ENCODE data around the gene GCLM. TPM values are rescaled to one million over a fixed set of nuclear protein-coding genes. Genes with fewer than 3 reads are reported as not detected.
"Not testable (repeated sequence)": the region's sequence is repeated elsewhere in the genome, so short reads cannot be mapped to it uniquely, and the experiment has no call there.

The GCLM gene
- total and polyA plus RNA-seq, 5 experiments from 2014 or later, result 11.3 to 19.3 (median 18.2) TPM

DNA sequence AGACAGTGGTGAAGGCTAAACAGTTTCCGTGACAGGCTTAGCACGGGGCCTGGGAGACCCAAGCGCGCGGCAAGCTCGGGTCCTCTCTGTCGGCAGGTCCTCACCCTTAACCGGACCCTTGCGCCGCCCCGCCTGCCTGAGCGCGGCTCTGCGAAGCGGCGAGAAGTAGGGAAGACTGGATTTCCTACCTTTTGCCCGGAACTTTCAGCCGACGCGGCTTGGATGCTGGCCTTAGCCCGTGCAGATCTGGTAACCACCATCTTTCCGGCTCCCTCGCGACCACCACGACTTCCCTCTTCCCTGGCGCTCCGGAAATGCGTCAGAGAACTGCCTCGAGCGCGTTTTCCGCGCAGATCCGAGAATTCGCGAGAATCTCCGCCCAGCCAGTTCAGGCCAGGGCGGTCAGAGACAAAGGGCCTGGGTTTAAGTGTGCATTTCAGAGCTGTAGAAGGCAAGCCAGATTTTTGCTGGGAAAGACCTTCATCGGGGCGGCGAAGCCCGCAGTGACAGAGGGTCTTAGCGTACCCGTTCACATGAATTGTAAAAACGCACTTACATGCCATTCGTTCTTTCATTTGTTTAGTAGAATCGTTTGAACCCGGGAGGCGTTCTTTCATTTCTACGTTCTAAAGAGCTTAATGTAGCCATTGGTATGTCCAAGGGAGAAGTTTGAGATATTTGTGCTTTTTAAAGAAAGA is 30.2 kb downstream of the GCLM start, which contains the start of gene DNTTIP2:
DNTTIP2 (minus strand) TSS at position 318 of the 698 bp plus-strand sequence; CDS start at position 260, 58 bp downstream.
- Mint-ChIP-seq H3K27me3 (no peaks in the 10 kb centered on the region), H3K9me3 (no peaks in the 10 kb centered on the region), H3K4me3 (peak within 1 kb of the TSS; percentile 90 to 99 (median 99)), H3K36me3 (peaks cover 5 to 35% (median 12%) of the 10 kb centered on the region in 3 donors), H3K4me1 (peaks cover 25 to 50% (median 45%) of the 10 kb centered on the region in 4 donors), H3K27ac (peak within 1 kb of the TSS; percentile 97 to 100 (median 99))
- ATAC-seq (peak; percentile 91 to 92), DNase-seq (peak; percentile 72 to 94 (median 88))
- POLR2A ChIA-PET, result interaction anchor here (0.6 to 3.3 kb wide), 11 partner anchors 8 to 1355 kb away, joined by 3 to 48 read pairs (median 5); partner anchors contain the start of genes ALG14, GCLM, MTF2 and RWDD3

DNA sequence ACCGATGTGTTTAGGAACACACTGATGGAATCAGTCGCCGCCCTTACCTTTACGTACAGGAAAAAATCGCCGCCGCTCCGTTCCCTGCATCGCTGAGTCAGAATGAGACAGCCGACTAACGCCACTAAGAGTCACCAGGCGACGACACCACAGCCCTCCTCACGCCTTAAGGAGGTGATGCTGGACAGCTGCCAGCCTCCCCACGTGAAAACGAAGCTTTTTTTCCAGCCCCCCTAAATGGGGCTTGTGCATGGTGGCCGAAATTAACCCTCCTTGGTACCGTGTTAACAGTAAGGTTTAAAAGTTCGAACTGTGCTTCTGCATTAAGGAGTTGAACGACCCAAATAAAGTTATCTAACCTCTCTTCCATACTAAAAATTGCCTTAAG is 30.7 kb downstream of the GCLM start:
- POLR2A ChIA-PET, result interaction anchor here (1.2 to 3.3 kb wide), 9 partner anchors 14 to 1355 kb away, joined by 3 to 48 read pairs (median 5); partner anchors contain the start of genes ALG14, GCLM, MTF2 and RWDD3
- DNase-seq (peak in 8 of 10 donors; percentile 21 to 69 (median 40)), ATAC-seq (peak; percentile 36 to 39)
- Mint-ChIP-seq H3K4me3 (peak overlapping the region; percentile 90 to 99 (median 99)), H3K4me1 (peaks cover 26 to 53% (median 48%) of the 10 kb centered on the region in 4 donors), H3K27me3 (no peaks in the 10 kb centered on the region), H3K27ac (peak overlapping the region; percentile 97 to 100 (median 99)), H3K36me3 (peaks cover 5 to 40% (median 12%) of the 10 kb centered on the region in 3 donors), H3K9me3 (no peaks in the 10 kb centered on the region)

DNA sequence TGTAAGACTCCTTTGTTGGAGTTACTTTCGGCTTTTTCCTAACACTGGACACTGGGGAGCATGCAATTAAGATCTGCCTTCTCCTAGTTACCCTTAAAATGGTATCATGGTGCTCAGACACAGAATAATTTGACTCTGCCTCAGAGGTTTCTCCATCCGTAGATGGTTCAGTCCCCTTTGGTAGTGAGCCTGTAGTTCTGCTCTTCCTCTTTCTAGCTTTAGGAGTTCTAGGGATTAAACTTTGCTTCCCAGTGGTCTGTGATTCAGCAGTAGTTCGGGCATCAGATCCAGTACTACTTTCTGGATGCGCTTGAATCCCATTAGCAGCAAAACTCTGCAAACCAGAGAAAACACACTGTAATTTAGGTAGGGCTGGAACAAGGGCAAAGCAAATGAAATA is 31.7 kb downstream of the GCLM start:
- ATAC-seq (no peak), DNase-seq (no peak)
- H3K36me3 Mint-ChIP-seq, result peaks cover 5 to 49% (median 12%) of the 10 kb centered on the region in 3 donors
- H3K27me3 Mint-ChIP-seq, result no peaks in the 10 kb centered on the region
- H3K4me3 Mint-ChIP-seq, result peak overlapping the region; percentile 75 to 99 (median 98)
- peaks cover 26 to 51% (median 47%) of the 10 kb centered on the region in 4 donors for H3K4me1 Mint-ChIP-seq
- no peaks in the 10 kb centered on the region for H3K9me3 Mint-ChIP-seq
- POLR2A ChIA-PET, result interaction anchor here (3.0 to 3.3 kb wide), 2 partner anchors 30 to 31 kb away, joined by 33 to 48 read pairs; partner anchors contain the start of gene GCLM
- H3K27ac Mint-ChIP-seq, result peak overlapping the region; percentile 43 to 100 (median 99)

DNA sequence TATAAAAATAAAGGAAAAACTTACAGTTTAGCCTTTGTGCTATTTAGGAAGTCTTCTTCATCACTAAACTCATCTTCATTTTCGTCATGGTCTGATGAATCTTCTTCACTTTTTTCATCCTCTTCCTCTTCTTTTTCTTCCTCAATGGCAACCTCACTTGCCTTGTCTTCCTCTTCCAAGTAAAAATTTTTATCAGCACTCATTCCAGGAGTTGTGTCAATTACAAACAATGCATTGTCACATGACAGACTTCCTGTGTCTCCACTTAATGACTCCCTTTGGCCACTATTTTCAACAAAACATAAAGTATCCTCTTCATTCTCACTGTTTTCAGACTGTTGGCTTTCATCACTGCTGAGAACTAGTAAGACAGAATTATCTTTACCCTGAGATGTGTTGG is 33.0 kb downstream of the GCLM start:
- H3K4me3 Mint-ChIP-seq, result peak overlapping the region; percentile 27 to 99 (median 94)
- H3K27me3 Mint-ChIP-seq, result no peaks in the 10 kb centered on the region
- DNase-seq (no peak), ATAC-seq (no peak)
- no peaks in the 10 kb centered on the region for H3K9me3 Mint-ChIP-seq
- H3K36me3 Mint-ChIP-seq, result peaks cover 12 to 62% (median 16%) of the 10 kb centered on the region in 3 donors
- H3K27ac Mint-ChIP-seq, result peak overlapping the region; percentile 48 to 100 (median 64)
- H3K4me1 Mint-ChIP-seq, result peaks cover 26 to 51% (median 47%) of the 10 kb centered on the region in 4 donors
- POLR2A ChIA-PET, result no interaction called here

DNA sequence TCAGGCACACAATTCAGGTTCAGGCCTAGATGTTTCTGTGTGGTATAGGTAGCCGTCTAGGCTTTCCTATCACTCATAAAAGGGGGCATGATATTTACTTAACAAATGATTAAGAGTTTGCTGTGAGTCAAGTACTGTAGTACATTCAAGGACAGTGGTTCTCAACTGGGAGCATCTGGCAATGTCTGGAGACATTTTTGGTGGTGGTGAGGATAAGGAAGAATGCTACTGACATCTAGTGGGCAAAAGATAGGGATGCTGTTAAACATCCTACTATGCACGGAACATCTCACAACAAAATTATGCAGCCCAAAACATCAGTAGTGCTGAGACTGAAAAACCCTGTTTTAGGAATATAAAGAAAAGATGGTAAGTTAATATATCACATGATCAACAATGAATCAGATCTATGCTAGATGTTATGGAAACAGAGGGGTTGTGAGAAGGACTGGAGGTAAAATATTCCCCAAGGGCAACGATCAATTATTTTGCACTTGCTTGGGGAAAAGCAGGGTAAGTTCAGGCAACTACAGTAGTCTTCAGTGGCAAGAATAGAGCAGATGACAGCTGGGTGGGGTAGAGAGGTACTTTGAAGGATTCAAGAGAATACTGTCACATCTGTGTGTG is 35.1 kb downstream of the GCLM start:
- no peaks in the 10 kb centered on the region for H3K27me3 Mint-ChIP-seq
- peak overlapping the region in 8 of 10 donors; percentile 23 to 57 (median 45) for H3K27ac Mint-ChIP-seq
- peak in 4 of 10 donors; percentile 5 to 49 (median 23) for DNase-seq
- H3K9me3 Mint-ChIP-seq, result no peaks in the 10 kb centered on the region
- peaks cover 12 to 81% (median 26%) of the 10 kb centered on the region in 3 donors for H3K36me3 Mint-ChIP-seq
- POLR2A ChIA-PET, result no interaction called here
- H3K4me1 Mint-ChIP-seq, result peaks cover 21 to 44% (median 40%) of the 10 kb centered on the region in 4 donors
- no peak for ATAC-seq
- no peak overlapping the region for H3K4me3 Mint-ChIP-seq

DNA sequence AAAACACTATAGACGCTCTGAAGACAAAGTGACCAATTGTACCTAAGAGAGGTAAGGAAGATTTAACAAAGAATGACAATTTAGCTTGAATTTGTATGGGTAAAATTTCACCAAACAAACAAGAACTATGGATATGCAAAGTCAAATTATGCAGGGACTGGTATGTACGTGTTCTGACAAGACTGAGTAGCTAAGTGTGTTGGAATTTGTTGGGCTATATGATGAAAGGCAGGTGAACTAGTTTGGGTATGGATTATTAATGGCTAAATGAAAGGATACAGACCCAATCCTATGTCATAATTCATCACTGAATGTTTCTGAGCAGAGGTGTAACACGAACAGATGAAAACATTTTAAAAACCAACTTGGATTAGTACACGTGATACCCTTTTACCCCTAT is 37.9 kb downstream of the GCLM start:
- H3K36me3 Mint-ChIP-seq, result peaks cover 3 to 89% (median 30%) of the 10 kb centered on the region in 3 donors
- H3K27ac Mint-ChIP-seq, result peak overlapping the region in 1 of 10 donors; percentile 24
- H3K27me3 Mint-ChIP-seq, result no peaks in the 10 kb centered on the region

DNA sequence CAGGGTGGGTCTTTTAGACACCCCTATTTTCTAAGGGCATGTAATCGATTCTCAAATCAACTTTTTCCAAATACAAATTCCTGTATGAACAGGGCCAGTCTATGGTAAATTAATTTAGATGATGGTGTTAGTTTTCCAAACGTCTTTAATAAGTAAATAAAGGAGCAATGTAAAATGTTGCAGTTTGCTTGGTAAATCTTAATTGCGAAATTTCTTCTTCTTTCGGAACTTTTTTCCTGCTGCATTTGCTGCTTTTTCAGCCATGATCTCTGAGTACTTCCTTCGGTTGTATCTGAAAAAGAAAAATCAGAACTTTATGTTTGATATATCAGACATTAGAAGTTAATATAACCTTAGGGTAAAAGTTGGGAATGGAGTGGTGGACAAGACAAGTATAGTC is 39.6 kb downstream of the GCLM start:
- POLR2A ChIA-PET, result no interaction called here
- Mint-ChIP-seq H3K4me3 (no peak overlapping the region), H3K27ac (no peak overlapping the region), H3K36me3 (peaks cover 0 to 74% (median 28%) of the 10 kb centered on the region in 3 donors), H3K4me1 (peaks cover 6 to 10% (median 8%) of the 10 kb centered on the region in 4 donors), H3K9me3 (no peaks in the 10 kb centered on the region), H3K27me3 (no peaks in the 10 kb centered on the region)
- no peak for ATAC-seq
- no peak for DNase-seq

More for the DNA sequence above, 37.9 kb downstream of the GCLM start:
- peaks cover 11 to 21% (median 17%) of the 10 kb centered on the region in 4 donors for H3K4me1 Mint-ChIP-seq
- H3K4me3 Mint-ChIP-seq, result no peak overlapping the region
- no peaks in the 10 kb centered on the region for H3K9me3 Mint-ChIP-seq
- DNase-seq, result no peak
- no peak for ATAC-seq
- POLR2A ChIA-PET, result no interaction called here

DNA sequence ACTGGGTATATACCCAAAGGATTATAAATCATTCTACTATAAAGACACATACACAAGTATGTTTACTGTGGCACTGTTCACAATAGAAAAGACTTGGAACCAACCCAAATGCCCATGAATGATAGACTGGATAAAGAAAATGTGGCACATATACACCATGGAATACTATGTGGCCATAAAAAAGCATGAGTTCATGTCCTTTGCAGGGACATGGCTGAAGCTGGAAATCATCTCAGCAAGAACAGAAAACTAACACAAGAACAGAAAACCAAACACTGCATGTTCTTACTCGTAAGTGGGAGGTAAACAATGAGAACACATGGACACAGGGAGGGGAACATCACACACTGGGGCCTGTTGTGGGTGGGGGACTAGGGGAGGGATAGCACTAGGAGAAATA is 40.7 kb downstream of the GCLM start:
- ATAC-seq, H3K9me3 Mint-ChIP-seq, POLR2A ChIA-PET, H3K27me3 Mint-ChIP-seq, H3K4me1 Mint-ChIP-seq, H3K4me3 Mint-ChIP-seq, DNase-seq: not testable (repeated sequence)
- H3K27ac Mint-ChIP-seq, result peak overlapping the region in 5 of 10 donors; percentile 1 to 87 (median 15)
- H3K36me3 Mint-ChIP-seq, result peaks cover 0 to 63% (median 25%) of the 10 kb centered on the region in 3 donors

DNA sequence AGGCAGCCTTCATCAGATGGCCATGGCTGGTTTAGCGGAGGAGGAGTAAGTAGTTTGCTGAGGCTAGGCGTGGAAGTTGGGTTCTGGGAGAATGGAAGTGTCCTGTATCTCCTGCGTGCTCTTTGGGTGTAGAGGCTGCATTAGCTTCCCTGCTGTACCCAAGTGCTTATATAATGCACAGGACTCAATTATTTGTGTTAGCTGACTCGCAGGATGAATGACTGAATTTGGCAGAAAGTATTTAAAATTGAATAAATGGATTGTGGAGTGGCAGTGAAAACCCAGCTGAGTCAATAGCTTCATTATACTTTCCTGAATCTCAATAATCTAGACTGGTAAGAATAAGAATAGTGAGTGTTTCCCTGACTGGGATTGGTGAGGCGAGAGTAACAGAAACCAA is 44.0 kb downstream of the GCLM start:
- ATAC-seq (no peak), DNase-seq (no peak)
- Mint-ChIP-seq H3K4me3 (no peak overlapping the region), H3K4me1 (no peaks in the 10 kb centered on the region), H3K36me3 (peaks cover 0 to 33% (median 11%) of the 10 kb centered on the region in 3 donors), H3K9me3 (no peaks in the 10 kb centered on the region), H3K27me3 (no peaks in the 10 kb centered on the region), H3K27ac (peak overlapping the region in 7 of 10 donors; percentile 9 to 70 (median 37))
- POLR2A ChIA-PET, result no interaction called here

DNA sequence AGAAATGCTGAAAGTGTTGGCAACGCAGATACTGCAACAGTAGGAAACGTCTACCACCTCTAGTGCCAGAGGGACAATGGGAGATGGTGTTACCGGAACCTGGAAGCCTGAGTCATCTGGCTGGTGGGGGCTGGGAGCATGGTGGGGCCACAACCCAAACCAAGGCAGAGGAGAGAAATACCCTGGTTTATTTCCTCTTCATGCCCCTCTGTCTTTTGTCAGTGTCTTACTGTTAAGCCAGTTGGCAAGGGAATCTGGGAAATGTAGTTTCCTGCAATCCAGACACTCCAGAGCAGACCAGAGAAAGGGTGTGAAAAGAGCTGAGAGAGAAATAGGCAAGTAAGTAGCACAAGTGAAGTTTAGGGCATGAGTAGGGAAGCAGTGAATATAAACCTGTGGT is 45.1 kb downstream of the GCLM start:
- no peak overlapping the region for H3K4me3 Mint-ChIP-seq
- no peaks in the 10 kb centered on the region for H3K4me1 Mint-ChIP-seq
- peaks cover 0 to 22% (median 4%) of the 10 kb centered on the region in 3 donors for H3K36me3 Mint-ChIP-seq
- no peaks in the 10 kb centered on the region for H3K27me3 Mint-ChIP-seq
- H3K27ac Mint-ChIP-seq, result peak overlapping the region in 6 of 10 donors; percentile 1 to 70 (median 26)
- ATAC-seq (no peak), DNase-seq (no peak)
- POLR2A ChIA-PET, result no interaction called here
- H3K9me3 Mint-ChIP-seq, result no peaks in the 10 kb centered on the region

DNA sequence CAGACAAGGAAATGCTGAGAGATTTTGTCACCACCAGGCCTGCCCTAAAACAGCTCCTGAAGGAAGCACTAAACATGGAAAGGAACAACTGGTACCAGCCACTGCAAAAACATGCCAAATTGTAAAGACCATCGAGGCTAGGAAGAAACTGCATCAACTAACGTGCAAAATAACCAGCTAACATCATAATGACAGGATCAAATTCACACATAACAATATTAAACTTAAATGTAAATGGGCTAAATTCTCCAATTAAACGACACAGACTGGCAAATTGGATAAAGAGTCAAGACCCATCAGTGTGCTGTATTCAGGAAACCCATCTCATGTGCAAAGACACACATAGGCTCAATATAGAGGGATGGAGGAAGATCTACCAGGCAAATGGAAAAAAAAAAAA is 51.6 kb downstream of the GCLM start:
- ATAC-seq, DNase-seq, H3K36me3 Mint-ChIP-seq, H3K27ac Mint-ChIP-seq, POLR2A ChIA-PET, H3K4me3 Mint-ChIP-seq, H3K4me1 Mint-ChIP-seq, H3K9me3 Mint-ChIP-seq: not testable (repeated sequence)
- H3K27me3 Mint-ChIP-seq, result peaks cover 2 to 17% (median 12%) of the 10 kb centered on the region in 5 donors

DNA sequence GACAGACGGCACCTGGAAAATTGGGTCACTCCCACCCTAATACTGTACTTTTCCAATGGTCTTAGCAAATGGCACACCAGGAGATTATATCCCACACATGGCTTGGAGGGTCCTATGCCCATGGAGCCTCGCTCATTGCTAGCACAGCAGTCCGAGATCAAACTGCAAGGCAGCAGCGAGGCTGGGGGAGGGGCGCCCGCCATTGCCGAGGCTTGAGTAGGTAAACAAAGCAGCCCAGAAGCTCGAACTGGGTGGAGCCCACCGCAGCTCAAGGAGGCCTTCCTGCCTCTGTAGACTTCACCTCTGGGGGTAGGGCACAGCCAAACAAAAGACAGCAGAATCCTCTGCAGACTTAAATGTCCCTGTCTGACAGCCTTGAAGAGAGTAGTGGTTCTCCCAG is 53.2 kb downstream of the GCLM start:
- H3K27ac Mint-ChIP-seq, result peak overlapping the region in 1 of 10 donors; percentile 15

More for the DNA sequence above, 53.2 kb downstream of the GCLM start:
- POLR2A ChIA-PET, result interaction anchor here (1.9 kb wide), 1 partner anchor 10 kb away, joined by 5 read pairs; no protein-coding TSS in a partner anchor
- H3K4me3 Mint-ChIP-seq, H3K9me3 Mint-ChIP-seq, H3K4me1 Mint-ChIP-seq, DNase-seq, ATAC-seq, H3K36me3 Mint-ChIP-seq: not testable (repeated sequence)
- peaks cover 2 to 17% (median 12%) of the 10 kb centered on the region in 5 donors for H3K27me3 Mint-ChIP-seq
